Neural cell (in vitro differentiated cells): ENCODE measurements around the gene B3GALT6. TPM values are rescaled to one million over a fixed set of nuclear protein-coding genes. Genes with fewer than 3 reads are reported as not detected.

Experiments used
- H2AFZ ChIP-seq: fragments of 200-600, 300-800 bp; sonication (generic), shearing (Covaris generic); 2 replicates; pipeline ENCODE4 v1.6.0; 2014; ENCODE audit warnings: low read depth, mild to moderate bottlenecking, antibody characterized with exemption, low read length, moderate library complexity
- H3F3A ChIP-seq: fragments of 200-600 bp; shearing (Covaris generic); 2 replicates; pipeline ENCODE4 v1.6.1; 2016; ENCODE audit warnings: mild to moderate bottlenecking, moderate library complexity, mixed read lengths, antibody characterized with exemption, low read length; ENCODE audit not compliant: insufficient read depth, poor library complexity, severe bottlenecking
- H3K27ac ChIP-seq: fragments of 200-600, 300-800 bp; sonication (generic), shearing (Covaris generic); 2 replicates; pipeline ENCODE4 v1.5.1; 2014; ENCODE audit warnings: mild to moderate bottlenecking, low read length, moderate library complexity
- H3K27me3 ChIP-seq: fragments of 300-800, 200-600 bp; sonication (generic), shearing (Covaris generic); 2 replicates; pipeline ENCODE4 v1.6.0; 2014; ENCODE audit warnings: mild to moderate bottlenecking, low read depth, low read length, moderate library complexity; ENCODE audit not compliant: insufficient read depth
- H3K36me3 ChIP-seq: fragments of 300-800, 200-600 bp; sonication (generic), shearing (Covaris generic); 2 replicates; pipeline ENCODE4 v1.5.1; 2014; ENCODE audit warnings: mild to moderate bottlenecking, antibody characterized with exemption, low read length, moderate library complexity; ENCODE audit not compliant: insufficient read depth
- H3K4me2 ChIP-seq: fragments of 300-800, 200-600 bp; sonication (generic), shearing (Covaris generic); 2 replicates; pipeline ENCODE4 v1.6.0; 2014; ENCODE audit warnings: mild to moderate bottlenecking, low read length
- H3K4me3 ChIP-seq: fragments of 300-800, 200-600 bp; sonication (generic), shearing (Covaris generic); 2 replicates; pipeline ENCODE4 v1.5.1; 2014; ENCODE audit warnings: mild to moderate bottlenecking, low read length, moderate library complexity
- H3K79me2 ChIP-seq: fragments of 200-600 bp; shearing (Covaris generic); replicated peaks from 2 replicates; pipeline ENCODE4 v1.6.0; 2014; ENCODE audit warnings: mild to moderate bottlenecking, low read length, moderate library complexity; ENCODE audit not compliant: insufficient read depth
- H3K9ac ChIP-seq: fragments of 300-800, 200-600 bp; sonication (generic), shearing (Covaris generic); 2 replicates; pipeline ENCODE4 v1.6.1; 2016; ENCODE audit warnings: mild to moderate bottlenecking, low read length, mixed read lengths
- H3K9me2 ChIP-seq: fragments of 200-600 bp; shearing (Covaris generic); 2 replicates; pipeline ENCODE4 v1.6.1; 2016; ENCODE audit warnings: mild to moderate bottlenecking, low read length, mixed read lengths; ENCODE audit not compliant: insufficient read depth
- H3K9me3 ChIP-seq: fragments of 200-600, 300-800 bp; sonication (generic), shearing (Covaris generic); 2 replicates; pipeline ENCODE4 v1.6.1; 2016; ENCODE audit warnings: mild to moderate bottlenecking, mixed run types, low read length, moderate library complexity, mixed read lengths
- H4K20me1 ChIP-seq: fragments of 200-600 bp; shearing (Covaris generic); 2 replicates; pipeline ENCODE4 v1.6.1; 2016; ENCODE audit warnings: mild to moderate bottlenecking, mixed run types; ENCODE audit not compliant: insufficient read depth
- EP300 ChIP-seq: fragments of 450-650 bp; conservative IDR thresholded peaks from 2 replicates; pipeline ENCODE4 v1.6.1; 2014; ENCODE audit warnings: antibody characterized with exemption, mild to moderate bottlenecking, moderate library complexity; ENCODE audit not compliant: poor library complexity, severe bottlenecking
- EZH2 ChIP-seq: fragments of 200-600, 300-800 bp; shearing (Covaris generic), sonication (generic); IDR thresholded peaks from 2 replicates; pipeline ENCODE4 v1.6.1; 2014; ENCODE audit warnings: antibody characterized with exemption, low read length, borderline replicate concordance, mild to moderate bottlenecking; ENCODE audit not compliant: insufficient read depth, poor library complexity, severe bottlenecking
- MXI1 ChIP-seq: fragments of 450-650 bp; conservative IDR thresholded peaks from 2 replicates; pipeline ENCODE4 v1.6.1; 2014; ENCODE audit warnings: antibody characterized with exemption, mild to moderate bottlenecking; ENCODE audit not compliant: poor library complexity, severe bottlenecking
- POLR2AphosphoS5 ChIP-seq: IDR thresholded peaks from 2 replicates; pipeline ENCODE4 v1.6.1; 2012
- RAD21 ChIP-seq: fragments of 450-650 bp; conservative IDR thresholded peaks from 2 replicates; pipeline ENCODE4 v1.6.1; 2014; ENCODE audit warnings: antibody characterized with exemption, mild to moderate bottlenecking, moderate library complexity
- SMC3 ChIP-seq: fragments of 450-650 bp; conservative IDR thresholded peaks from 2 replicates; pipeline ENCODE4 v1.6.1; 2014; ENCODE audit warnings: antibody characterized with exemption, mild to moderate bottlenecking, moderate library complexity; ENCODE audit not compliant: poor library complexity
- TAF1 ChIP-seq: IDR thresholded peaks from 2 replicates; pipeline ENCODE4 v1.6.1; 2012; ENCODE audit warnings: low read depth
- polyA plus RNA-seq: library from polyadenylated mRNA; depleted of rRNA; stranded (reverse); fragments of >200 nt; gene quantifications from 2 replicates; pipeline ENCODE4 v1.2.3, GENCODE V29; 2014
- TF ChIP-seq, protein P1 (sequence below): fragments of 450-650 bp; IDR thresholded peaks from 2 replicates; pipeline ENCODE4 v1.5.1; 2014; ENCODE audit warnings: antibody characterized with exemption, mild to moderate bottlenecking, moderate library complexity; ENCODE audit not compliant: poor library complexity, severe bottlenecking
- TF ChIP-seq, protein P2 (sequence below): IDR thresholded peaks from 2 replicates; pipeline ENCODE4 v1.6.1; 2012; ENCODE audit warnings: borderline replicate concordance

The B3GALT6 gene
- polyA plus RNA-seq, 1 donor from 2014 or later: 46.5 TPM

DNA sequence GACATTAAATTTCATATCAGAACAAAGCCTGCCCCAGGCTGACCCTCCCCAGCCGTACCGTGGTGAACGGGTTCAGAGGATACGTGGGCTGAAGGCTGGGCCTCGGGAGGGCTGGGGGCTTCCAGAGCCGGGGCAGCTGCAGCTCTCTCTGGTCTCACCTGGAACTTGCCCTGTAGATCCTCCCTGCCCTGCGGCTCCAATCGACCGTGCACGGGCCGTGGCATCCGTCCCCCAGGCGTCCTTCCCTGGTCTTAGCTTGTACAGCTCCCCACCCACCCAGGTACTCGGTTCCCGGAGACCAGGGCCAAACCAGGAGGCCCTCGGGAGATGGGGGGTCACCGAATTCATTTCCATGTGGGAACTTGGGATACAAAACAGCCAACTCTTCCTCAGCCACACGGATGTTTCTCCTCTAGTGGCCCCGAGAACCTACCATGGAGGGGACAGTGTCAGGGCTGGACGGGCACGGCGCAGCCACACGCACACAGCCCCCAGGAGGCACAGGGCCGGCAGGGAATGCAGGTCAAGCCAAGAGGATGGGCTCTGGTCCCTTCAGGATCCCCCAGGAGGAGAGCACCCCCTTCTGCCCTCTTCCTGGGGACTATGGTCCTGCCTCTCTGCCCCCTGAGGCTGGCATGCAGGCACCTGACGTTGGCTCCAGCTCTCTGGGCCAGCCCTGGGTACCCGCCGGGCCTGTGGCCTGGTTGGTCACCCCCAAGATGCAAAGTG lies 3.1 kb downstream of the B3GALT6 start (continued):
- TF ChIP-seq MXI1: no peak

DNA sequence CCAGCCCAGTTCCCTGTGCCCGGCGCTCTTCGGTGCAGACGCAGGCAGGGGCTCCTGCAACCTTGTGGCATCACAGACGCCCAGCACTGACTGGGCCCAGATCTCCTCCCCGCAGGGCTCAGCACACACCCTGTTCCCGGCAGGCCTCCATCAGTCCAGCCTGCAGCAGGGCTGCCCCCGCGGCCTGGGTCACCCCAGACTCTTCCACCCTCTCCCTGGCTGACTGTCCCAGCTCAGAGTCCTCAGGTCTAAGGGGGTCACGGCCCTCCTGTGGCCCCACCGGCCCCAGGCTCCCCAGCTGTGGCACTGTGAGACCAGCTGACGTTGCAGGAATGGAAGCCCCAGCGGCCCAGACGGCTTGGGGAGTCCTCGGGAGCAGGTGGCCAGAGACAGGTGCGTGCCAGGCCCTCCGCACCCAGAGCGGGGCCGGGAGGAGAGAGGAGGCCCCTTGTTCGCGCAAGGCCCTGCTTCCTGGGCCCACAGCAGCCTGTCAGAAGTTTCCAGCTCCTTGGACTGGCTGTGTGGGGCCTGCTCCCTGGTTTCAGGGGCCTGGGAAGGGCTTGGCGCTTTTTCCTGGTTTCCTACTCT lies 4.2 kb downstream of the B3GALT6 start:
- Histone ChIP-seq H3K4me3 (no peak overlapping the region), H3K79me2 (peaks cover 3% of the 10 kb centered on the region), H3F3A (no peaks in the 10 kb centered on the region), H3K27me3 (no peaks in the 10 kb centered on the region), H3K4me2 (no peak overlapping the region), H3K36me3 (no peaks in the 10 kb centered on the region), H3K9ac (no peak overlapping the region), H3K27ac (no peak overlapping the region), H4K20me1 (no peaks in the 10 kb centered on the region), H3K9me2 (no peaks in the 10 kb centered on the region), H2AFZ (no peak overlapping the region), H3K9me3 (no peaks in the 10 kb centered on the region)
- TF ChIP-seq RAD21 (no peak), POLR2AphosphoS5 (no peak), TAF1 (no peak), EP300 (no peak), SMC3 (no peak), EZH2 (no peak), MXI1 (no peak)
- TF ChIP-seq, protein P1, sequence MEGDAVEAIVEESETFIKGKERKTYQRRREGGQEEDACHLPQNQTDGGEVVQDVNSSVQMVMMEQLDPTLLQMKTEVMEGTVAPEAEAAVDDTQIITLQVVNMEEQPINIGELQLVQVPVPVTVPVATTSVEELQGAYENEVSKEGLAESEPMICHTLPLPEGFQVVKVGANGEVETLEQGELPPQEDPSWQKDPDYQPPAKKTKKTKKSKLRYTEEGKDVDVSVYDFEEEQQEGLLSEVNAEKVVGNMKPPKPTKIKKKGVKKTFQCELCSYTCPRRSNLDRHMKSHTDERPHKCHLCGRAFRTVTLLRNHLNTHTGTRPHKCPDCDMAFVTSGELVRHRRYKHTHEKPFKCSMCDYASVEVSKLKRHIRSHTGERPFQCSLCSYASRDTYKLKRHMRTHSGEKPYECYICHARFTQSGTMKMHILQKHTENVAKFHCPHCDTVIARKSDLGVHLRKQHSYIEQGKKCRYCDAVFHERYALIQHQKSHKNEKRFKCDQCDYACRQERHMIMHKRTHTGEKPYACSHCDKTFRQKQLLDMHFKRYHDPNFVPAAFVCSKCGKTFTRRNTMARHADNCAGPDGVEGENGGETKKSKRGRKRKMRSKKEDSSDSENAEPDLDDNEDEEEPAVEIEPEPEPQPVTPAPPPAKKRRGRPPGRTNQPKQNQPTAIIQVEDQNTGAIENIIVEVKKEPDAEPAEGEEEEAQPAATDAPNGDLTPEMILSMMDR: no peak
- TF ChIP-seq, protein P2, sequence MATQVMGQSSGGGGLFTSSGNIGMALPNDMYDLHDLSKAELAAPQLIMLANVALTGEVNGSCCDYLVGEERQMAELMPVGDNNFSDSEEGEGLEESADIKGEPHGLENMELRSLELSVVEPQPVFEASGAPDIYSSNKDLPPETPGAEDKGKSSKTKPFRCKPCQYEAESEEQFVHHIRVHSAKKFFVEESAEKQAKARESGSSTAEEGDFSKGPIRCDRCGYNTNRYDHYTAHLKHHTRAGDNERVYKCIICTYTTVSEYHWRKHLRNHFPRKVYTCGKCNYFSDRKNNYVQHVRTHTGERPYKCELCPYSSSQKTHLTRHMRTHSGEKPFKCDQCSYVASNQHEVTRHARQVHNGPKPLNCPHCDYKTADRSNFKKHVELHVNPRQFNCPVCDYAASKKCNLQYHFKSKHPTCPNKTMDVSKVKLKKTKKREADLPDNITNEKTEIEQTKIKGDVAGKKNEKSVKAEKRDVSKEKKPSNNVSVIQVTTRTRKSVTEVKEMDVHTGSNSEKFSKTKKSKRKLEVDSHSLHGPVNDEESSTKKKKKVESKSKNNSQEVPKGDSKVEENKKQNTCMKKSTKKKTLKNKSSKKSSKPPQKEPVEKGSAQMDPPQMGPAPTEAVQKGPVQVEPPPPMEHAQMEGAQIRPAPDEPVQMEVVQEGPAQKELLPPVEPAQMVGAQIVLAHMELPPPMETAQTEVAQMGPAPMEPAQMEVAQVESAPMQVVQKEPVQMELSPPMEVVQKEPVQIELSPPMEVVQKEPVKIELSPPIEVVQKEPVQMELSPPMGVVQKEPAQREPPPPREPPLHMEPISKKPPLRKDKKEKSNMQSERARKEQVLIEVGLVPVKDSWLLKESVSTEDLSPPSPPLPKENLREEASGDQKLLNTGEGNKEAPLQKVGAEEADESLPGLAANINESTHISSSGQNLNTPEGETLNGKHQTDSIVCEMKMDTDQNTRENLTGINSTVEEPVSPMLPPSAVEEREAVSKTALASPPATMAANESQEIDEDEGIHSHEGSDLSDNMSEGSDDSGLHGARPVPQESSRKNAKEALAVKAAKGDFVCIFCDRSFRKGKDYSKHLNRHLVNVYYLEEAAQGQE: no peak
